ENCODE results near the gene AHNAK2. TPM values are rescaled to one million over a fixed set of nuclear protein-coding genes. Genes with fewer than 3 reads are reported as not detected.
"Not testable (repeated sequence)": the region's sequence is repeated elsewhere in the genome, so short reads cannot be mapped to it uniquely, and the experiment has no call there.

The AHNAK2 gene
- total RNA-seq, 1 donor from 2014 or later, result 24.5 TPM

- DNase-seq, result no peak
Observed at GRCh38 chr14:104971447-104972240, 6.5 kb downstream of the AHNAK2 start.

GRCh38 chr14:104970231-104971068, 7.7 kb downstream of the AHNAK2 start:
- peak; percentile 87 for DNase-seq

GRCh38 chr14:104969741-104970230, 8.4 kb downstream of the AHNAK2 start:
- no peak for DNase-seq

- DNase-seq, result peak; percentile 72
Observed at GRCh38 chr14:104968541-104969401, 9.4 kb downstream of the AHNAK2 start.

- DNase-seq, result peak; percentile 67
Observed at GRCh38 chr14:104968153-104968527, 10.0 kb downstream of the AHNAK2 start.

- DNase-seq, result peak; percentile 64
Observed at GRCh38 chr14:104967386-104968152, 10.6 kb downstream of the AHNAK2 start.

- DNase-seq, result no peak
Observed at GRCh38 chr14:104966981-104967385, 11.2 kb downstream of the AHNAK2 start.

GRCh38 chr14:104966261-104966865, 11.8 kb downstream of the AHNAK2 start:
- no peak for DNase-seq

GRCh38 chr14:104965561-104966231, 12.5 kb downstream of the AHNAK2 start:
- DNase-seq, result no peak

GRCh38 chr14:104964546-104964945, 13.6 kb downstream of the AHNAK2 start:
- no peak for DNase-seq

- no peak for DNase-seq
Observed at GRCh38 chr14:104957146-104958113, 20.7 kb downstream of the AHNAK2 start.

- DNase-seq, result no peak
Observed at GRCh38 chr14:104956290-104956890, 21.8 kb downstream of the AHNAK2 start.

GRCh38 chr14:104955396-104955770, 22.8 kb downstream of the AHNAK2 start:
- DNase-seq, result no peak

- no peak for DNase-seq
Observed at GRCh38 chr14:104954746-104955395, 23.3 kb downstream of the AHNAK2 start.

- DNase-seq, result no peak
Observed at GRCh38 chr14:104953896-104954656, 24.1 kb downstream of the AHNAK2 start.

- no peak for DNase-seq
Observed at GRCh38 chr14:104953097-104953496, 25.1 kb downstream of the AHNAK2 start.

- DNase-seq, result not testable (repeated sequence)
Observed at GRCh38 chr14:104951863-104952657, 26.1 kb downstream of the AHNAK2 start.

All from dermis blood vessel endothelial cell (primary cell).